ENCODE data around the gene CELF2.

CELF2 gene

DNA sequence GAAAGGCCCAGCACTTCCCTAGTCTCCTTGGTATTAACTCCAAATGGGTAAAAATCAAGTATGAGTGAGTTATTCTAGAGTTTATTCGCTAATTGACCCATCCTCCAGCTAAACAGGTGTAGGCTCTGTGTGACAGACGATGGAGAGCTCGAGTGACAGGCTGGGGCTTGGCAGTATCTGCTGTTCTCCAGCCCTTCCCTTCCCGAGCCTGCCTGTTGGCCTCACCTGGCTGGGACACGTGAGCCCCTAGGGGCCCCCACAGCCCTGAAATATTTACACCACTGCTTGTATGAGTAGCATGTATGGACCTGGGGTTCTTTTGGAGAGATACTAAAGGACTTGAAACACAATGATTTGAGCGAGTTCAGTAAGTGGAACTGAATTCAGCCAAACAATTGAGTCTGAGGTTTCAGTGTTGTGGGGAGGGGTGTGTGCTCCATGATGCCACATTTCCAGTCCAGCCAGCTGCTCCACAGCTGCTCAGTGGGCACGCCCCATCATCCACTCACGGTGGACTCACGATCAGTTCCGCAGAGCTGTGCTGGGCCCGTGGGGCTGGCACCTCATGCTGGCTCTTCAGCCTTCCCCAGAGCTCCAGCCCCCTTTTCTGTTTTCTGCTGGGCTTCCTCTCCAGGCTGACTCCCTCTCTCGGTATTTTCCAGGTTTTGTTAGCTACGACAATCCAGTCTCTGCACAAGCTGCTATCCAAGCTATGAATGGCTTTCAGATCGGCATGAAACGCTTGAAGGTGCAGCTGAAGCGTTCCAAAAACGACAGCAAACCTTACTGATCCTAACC is 310.8 kb downstream of the CELF2 start:
- Histone ChIP-seq H3K4me3 (ENCODE audit: low read depth, low read length) (no peak overlapping the region), H4K8ac (ENCODE audit: low read depth, low read length) (peak overlapping the region; percentile 22), H3K4ac (ENCODE audit: low read depth, low read length) (no peak overlapping the region), H3K27me3 (ENCODE audit: insufficient read depth, low read length) (no peaks in the 10 kb centered on the region), H3K4me2 (ENCODE audit: low read length) (no peak overlapping the region), H3K36me3 (ENCODE audit: control insufficient read depth in 1 of 2, insufficient read depth in 2 of 2, low read length in 2 of 2) (no peaks in the 10 kb centered on the region), H4K12ac (ENCODE audit: low read depth, low read length) (no peak overlapping the region), H2AFZ (ENCODE audit: insufficient read depth, low read length, poor library complexity) (no peak overlapping the region), H3K79me2 (ENCODE audit: control insufficient read depth, insufficient read depth, low read length, poor library complexity) (no peaks in the 10 kb centered on the region), H3K4me1 (ENCODE audit: control insufficient read depth in 1 of 2, insufficient read depth in 2 of 2, low read length in 2 of 2) (peaks cover 14 to 19% of the 10 kb centered on the region in 2 experiments), H4K91ac (ENCODE audit: low read depth, low read length) (no peak overlapping the region), H2BK12ac (ENCODE audit: low read length) (peak overlapping the region; percentile 23), H2AK5ac (ENCODE audit: low read length) (no peak overlapping the region), H3K18ac (ENCODE audit: low read length) (no peak overlapping the region), H3K23ac (ENCODE audit: low read length) (no peak overlapping the region), H2BK5ac (ENCODE audit: low read depth, low read length, poor library complexity) (no peak overlapping the region), H2BK120ac (ENCODE audit: insufficient read depth, low read length, poor library complexity) (no peak overlapping the region), H3K14ac (ENCODE audit: low read length) (no peak overlapping the region), H3K27ac (ENCODE audit: low read depth, low read length) (no peak overlapping the region), H3K79me1 (ENCODE audit: low read length) (peaks cover 11% of the 10 kb centered on the region), H3K9me3 (ENCODE audit: insufficient read depth, low read depth, low read length) (no peaks in the 10 kb centered on the region), H3K9ac (ENCODE audit: low read length) (no peak overlapping the region)
- peak; percentile 81 to 91 for DNase-seq
- WGBS (ENCODE audit: extremely low coverage, insufficient coverage, insufficient read length): no CpG with 5 or more reads among the region's 17 CpGs

DNA sequence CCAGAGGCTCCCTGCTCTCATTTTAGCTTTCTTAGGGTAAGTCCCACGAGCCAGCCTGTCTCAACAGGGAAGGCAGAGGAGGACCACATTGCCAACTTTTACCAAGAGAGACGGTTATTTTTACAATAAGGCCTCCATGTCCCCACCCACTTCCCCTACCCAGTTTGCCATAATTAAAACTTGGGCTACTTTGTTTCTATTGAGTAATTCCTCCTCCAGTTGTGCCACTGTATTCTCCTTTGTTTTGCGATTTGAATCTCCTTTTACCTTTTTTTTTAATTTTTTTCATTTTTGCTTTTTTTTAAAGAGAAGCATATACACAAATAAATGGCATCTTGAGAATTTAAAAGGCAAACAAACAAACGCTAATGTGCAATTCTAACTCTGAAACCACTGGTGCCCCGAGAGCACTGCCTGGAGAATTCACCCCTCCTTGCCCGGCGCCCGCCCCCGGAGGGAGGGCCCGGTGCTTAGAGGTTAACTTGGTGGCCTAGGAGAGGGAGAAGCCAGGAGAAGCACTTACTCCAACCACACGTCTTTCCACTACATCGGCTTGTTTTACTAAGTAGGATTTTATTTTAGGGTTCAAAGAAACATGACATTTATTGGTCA is 311.5 kb downstream of the CELF2 start:
- H3K18ac ChIP-seq (ENCODE audit: low read length): no peak overlapping the region
- no peak overlapping the region for H3K4ac ChIP-seq (ENCODE audit: low read depth, low read length)
- H4K12ac ChIP-seq (ENCODE audit: low read depth, low read length): no peak overlapping the region
- peak overlapping the region; percentile 22 for H4K8ac ChIP-seq (ENCODE audit: low read depth, low read length)
- H2BK120ac ChIP-seq (ENCODE audit: insufficient read depth, low read length, poor library complexity): no peak overlapping the region
- no CpG with 5 or more reads among the region's 12 CpGs for WGBS (ENCODE audit: extremely low coverage, insufficient coverage, insufficient read length)
- H4K91ac ChIP-seq (ENCODE audit: low read depth, low read length): peak overlapping the region; percentile 52
- H2AFZ ChIP-seq (ENCODE audit: insufficient read depth, low read length, poor library complexity): no peak overlapping the region
- H2BK5ac ChIP-seq (ENCODE audit: low read depth, low read length, poor library complexity): no peak overlapping the region
- H3K27ac ChIP-seq (ENCODE audit: low read depth, low read length): no peak overlapping the region
- H3K36me3 ChIP-seq (ENCODE audit: control insufficient read depth in 1 of 2, insufficient read depth in 2 of 2, low read length in 2 of 2): no peaks in the 10 kb centered on the region
- no peaks in the 10 kb centered on the region for H3K9me3 ChIP-seq (ENCODE audit: insufficient read depth, low read depth, low read length)
- peak; percentile 63 to 77 for DNase-seq
- H3K9ac ChIP-seq (ENCODE audit: low read length): no peak overlapping the region
- H3K23ac ChIP-seq (ENCODE audit: low read length): no peak overlapping the region
- no peak overlapping the region for H2AK5ac ChIP-seq (ENCODE audit: low read length)
- H3K4me2 ChIP-seq (ENCODE audit: low read length): no peak overlapping the region
- no peak overlapping the region for H3K14ac ChIP-seq (ENCODE audit: low read length)
- no peaks in the 10 kb centered on the region for H3K79me2 ChIP-seq (ENCODE audit: control insufficient read depth, insufficient read depth, low read length, poor library complexity)
- no peak overlapping the region for H3K4me3 ChIP-seq (ENCODE audit: low read depth, low read length)
- H3K4me1 ChIP-seq (ENCODE audit: control insufficient read depth in 1 of 2, insufficient read depth in 2 of 2, low read length in 2 of 2): peaks cover 14 to 19% of the 10 kb centered on the region in 2 experiments
- H3K27me3 ChIP-seq (ENCODE audit: insufficient read depth, low read length): no peaks in the 10 kb centered on the region
- peaks cover 11% of the 10 kb centered on the region for H3K79me1 ChIP-seq (ENCODE audit: low read length)
- no peak overlapping the region for H2BK12ac ChIP-seq (ENCODE audit: low read length)

DNA sequence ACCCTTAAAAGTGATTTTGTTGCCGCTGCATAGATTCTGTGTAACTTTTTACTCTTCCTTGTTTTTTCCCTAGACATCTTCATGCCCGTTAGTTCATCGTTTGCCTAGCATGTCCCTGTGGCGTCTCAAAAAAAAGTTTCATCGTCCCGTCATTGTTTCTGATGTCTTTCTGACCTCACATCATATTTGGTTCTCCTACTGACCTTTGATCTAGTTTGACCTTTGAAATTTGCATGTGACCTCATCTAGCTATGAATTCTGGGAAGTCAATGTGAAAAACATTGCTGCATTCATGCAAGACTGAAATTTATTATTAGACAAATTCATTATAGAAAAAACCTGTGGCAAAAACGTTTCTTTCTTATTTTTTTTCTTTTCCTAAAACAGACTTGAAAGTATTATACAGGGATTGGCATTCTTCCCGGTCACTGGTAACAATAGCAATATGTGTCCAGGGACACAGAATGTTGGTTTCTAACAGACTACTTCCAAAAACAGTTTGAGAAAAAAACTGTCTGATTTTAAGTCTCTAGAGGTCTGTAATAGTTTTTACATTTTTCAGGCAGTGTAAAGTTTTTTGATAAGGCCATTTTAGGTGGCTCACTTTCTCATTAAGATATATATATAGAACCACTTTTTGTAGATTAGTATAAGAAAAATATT is 312.8 kb downstream of the CELF2 start:
- Histone ChIP-seq H3K79me2 (ENCODE audit: control insufficient read depth, insufficient read depth, low read length, poor library complexity) (no peaks in the 10 kb centered on the region), H3K4me1 (ENCODE audit: control insufficient read depth in 1 of 2, insufficient read depth in 2 of 2, low read length in 2 of 2) (peaks cover 16 to 18% of the 10 kb centered on the region in 2 experiments), H2AFZ (ENCODE audit: insufficient read depth, low read length, poor library complexity) (no peak overlapping the region), H2AK5ac (ENCODE audit: low read length) (no peak overlapping the region), H2BK12ac (ENCODE audit: low read length) (no peak overlapping the region), H3K4ac (ENCODE audit: low read depth, low read length) (no peak overlapping the region), H3K36me3 (ENCODE audit: control insufficient read depth in 1 of 2, insufficient read depth in 2 of 2, low read length in 2 of 2) (no peaks in the 10 kb centered on the region), H3K27ac (ENCODE audit: low read depth, low read length) (no peak overlapping the region), H2BK120ac (ENCODE audit: insufficient read depth, low read length, poor library complexity) (no peak overlapping the region), H3K4me3 (ENCODE audit: low read depth, low read length) (no peak overlapping the region), H3K18ac (ENCODE audit: low read length) (no peak overlapping the region), H3K14ac (ENCODE audit: low read length) (no peak overlapping the region), H3K27me3 (ENCODE audit: insufficient read depth, low read length) (no peaks in the 10 kb centered on the region), H3K23ac (ENCODE audit: low read length) (no peak overlapping the region), H4K91ac (ENCODE audit: low read depth, low read length) (no peak overlapping the region), H3K9me3 (ENCODE audit: insufficient read depth, low read depth, low read length) (no peaks in the 10 kb centered on the region), H3K9ac (ENCODE audit: low read length) (no peak overlapping the region), H3K79me1 (ENCODE audit: low read length) (peaks cover 9% of the 10 kb centered on the region), H4K8ac (ENCODE audit: low read depth, low read length) (no peak overlapping the region), H3K4me2 (ENCODE audit: low read length) (no peak overlapping the region), H4K12ac (ENCODE audit: low read depth, low read length) (no peak overlapping the region), H2BK5ac (ENCODE audit: low read depth, low read length, poor library complexity) (no peak overlapping the region)
- DNase-seq: peak in 1 of 2 donors; percentile 9
- no CpG with 5 or more reads among the region's 8 CpGs for WGBS (ENCODE audit: extremely low coverage, insufficient coverage, insufficient read length)

DNA sequence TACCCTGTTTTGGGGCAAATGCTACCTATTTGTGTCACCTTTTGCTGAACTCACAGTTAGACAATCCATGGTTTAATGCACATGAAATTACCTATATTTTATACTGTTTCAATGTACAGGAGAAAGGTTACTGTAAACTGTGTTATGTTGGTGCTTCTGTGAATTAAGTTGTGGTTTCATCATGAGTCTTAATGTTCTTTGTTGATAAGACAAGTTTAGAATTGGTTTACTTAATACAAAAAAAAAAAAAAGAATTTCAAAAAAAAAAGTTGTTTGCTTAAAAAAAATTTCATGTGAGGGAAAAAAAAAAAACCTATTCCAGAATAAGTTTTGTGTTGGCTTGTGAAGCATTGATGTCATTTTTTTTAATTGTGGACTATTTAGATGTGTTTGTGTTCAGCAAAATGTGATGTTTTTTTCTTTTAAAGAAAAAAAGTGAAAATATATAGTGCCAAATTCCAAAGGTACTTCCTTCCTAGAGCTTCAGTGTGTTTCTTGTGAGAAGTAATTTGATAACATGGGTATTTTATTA is 313.4 kb downstream of the CELF2 start:
- Histone ChIP-seq H4K8ac (ENCODE audit: low read depth, low read length) (no peak overlapping the region), H3K79me1 (ENCODE audit: low read length) (peaks cover 10% of the 10 kb centered on the region), H2BK5ac (ENCODE audit: low read depth, low read length, poor library complexity) (no peak overlapping the region), H3K4me3 (ENCODE audit: low read depth, low read length) (no peak overlapping the region), H3K18ac (ENCODE audit: low read length) (no peak overlapping the region), H3K27me3 (ENCODE audit: insufficient read depth, low read length) (no peaks in the 10 kb centered on the region), H3K4me1 (ENCODE audit: control insufficient read depth in 1 of 2, insufficient read depth in 2 of 2, low read length in 2 of 2) (peaks cover 18 to 20% of the 10 kb centered on the region in 2 experiments), H3K4me2 (ENCODE audit: low read length) (no peak overlapping the region), H4K12ac (ENCODE audit: low read depth, low read length) (no peak overlapping the region), H2BK120ac (ENCODE audit: insufficient read depth, low read length, poor library complexity) (no peak overlapping the region), H3K14ac (ENCODE audit: low read length) (no peak overlapping the region), H3K36me3 (ENCODE audit: control insufficient read depth in 1 of 2, insufficient read depth in 2 of 2, low read length in 2 of 2) (no peaks in the 10 kb centered on the region), H3K9ac (ENCODE audit: low read length) (no peak overlapping the region), H3K79me2 (ENCODE audit: control insufficient read depth, insufficient read depth, low read length, poor library complexity) (peaks cover 2% of the 10 kb centered on the region), H3K27ac (ENCODE audit: low read depth, low read length) (no peak overlapping the region), H2AFZ (ENCODE audit: insufficient read depth, low read length, poor library complexity) (no peak overlapping the region), H2AK5ac (ENCODE audit: low read length) (no peak overlapping the region), H3K23ac (ENCODE audit: low read length) (no peak overlapping the region), H3K4ac (ENCODE audit: low read depth, low read length) (no peak overlapping the region), H2BK12ac (ENCODE audit: low read length) (no peak overlapping the region), H3K9me3 (ENCODE audit: insufficient read depth, low read depth, low read length) (peaks cover 2% of the 10 kb centered on the region), H4K91ac (ENCODE audit: low read depth, low read length) (no peak overlapping the region)
- DNase-seq: no peak

Measured in trophoblast cell (in vitro differentiated cells and primary cell).